Testis (tissue), 2 donors: ENCODE results near the gene GREB1L.

Source experiments
- POLR2A ChIP-seq: fragments of 450-650 bp; IDR thresholded peaks from one replicate; pipeline ENCODE4 v1.6.1; 2017; ENCODE audit warnings: antibody characterized with exemption, mild to moderate bottlenecking, moderate library complexity
- TF ChIP-seq, protein P1 (sequence below), 3 experiments: fragments of 450-650 bp in 2 of 3; fragments of 200-600 bp in 1 of 3; sonication (generic) in 1 of 3; IDR thresholded peaks; one replicate each; pipeline ENCODE4 v1.5.1; 2016 to 2019; ENCODE audit warnings: antibody characterized with exemption in 3 of 3, mild to moderate bottlenecking in 2 of 3, moderate library complexity in 1 of 3

DNA sequence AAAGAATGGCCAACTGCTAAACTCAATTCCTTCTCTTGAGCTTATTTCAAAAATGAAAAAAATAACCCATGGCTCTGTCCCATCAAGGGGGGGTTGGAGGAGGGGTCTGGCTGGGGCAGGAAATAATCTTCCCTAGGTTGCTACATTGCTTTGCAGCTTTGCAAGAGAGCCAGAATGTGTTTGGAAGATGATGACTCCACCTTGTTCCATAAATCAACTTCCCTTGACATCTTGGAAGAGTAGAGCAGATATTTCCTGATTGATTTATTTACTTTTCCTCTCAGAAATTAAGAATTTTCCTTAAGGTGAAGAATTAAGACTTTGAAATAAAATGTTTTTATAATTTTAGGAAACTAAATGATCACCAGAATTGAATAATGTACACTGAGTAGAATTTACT lies 317.2 kb downstream of the GREB1L start:
- TF ChIP-seq, protein P1, sequence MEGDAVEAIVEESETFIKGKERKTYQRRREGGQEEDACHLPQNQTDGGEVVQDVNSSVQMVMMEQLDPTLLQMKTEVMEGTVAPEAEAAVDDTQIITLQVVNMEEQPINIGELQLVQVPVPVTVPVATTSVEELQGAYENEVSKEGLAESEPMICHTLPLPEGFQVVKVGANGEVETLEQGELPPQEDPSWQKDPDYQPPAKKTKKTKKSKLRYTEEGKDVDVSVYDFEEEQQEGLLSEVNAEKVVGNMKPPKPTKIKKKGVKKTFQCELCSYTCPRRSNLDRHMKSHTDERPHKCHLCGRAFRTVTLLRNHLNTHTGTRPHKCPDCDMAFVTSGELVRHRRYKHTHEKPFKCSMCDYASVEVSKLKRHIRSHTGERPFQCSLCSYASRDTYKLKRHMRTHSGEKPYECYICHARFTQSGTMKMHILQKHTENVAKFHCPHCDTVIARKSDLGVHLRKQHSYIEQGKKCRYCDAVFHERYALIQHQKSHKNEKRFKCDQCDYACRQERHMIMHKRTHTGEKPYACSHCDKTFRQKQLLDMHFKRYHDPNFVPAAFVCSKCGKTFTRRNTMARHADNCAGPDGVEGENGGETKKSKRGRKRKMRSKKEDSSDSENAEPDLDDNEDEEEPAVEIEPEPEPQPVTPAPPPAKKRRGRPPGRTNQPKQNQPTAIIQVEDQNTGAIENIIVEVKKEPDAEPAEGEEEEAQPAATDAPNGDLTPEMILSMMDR (IDR thresholded peaks at IDR 0.05) = no peak
- TF ChIP-seq POLR2A = no peak
